H1 (cell line): ENCODE results near the gene WDR38.

Source experiments
- CHD2 ChIP-seq: IDR thresholded peaks from 2 replicates; pipeline ENCODE4 v1.6.1; 2012; ENCODE audit warnings: low read length, improper control_type of control experiment
- CREB1 ChIP-seq: IDR thresholded peaks from 2 replicates; pipeline ENCODE4 v1.6.1; 2012; ENCODE audit warnings: inconsistent platforms
- CTCF ChIP-seq, 3 experiments: IDR thresholded peaks; 1 replicate in 2 of 3; 2 replicates in 1 of 3; pipeline versions ENCODE4 v1.5.1 to v1.6.1; 2011; ENCODE audit warnings: low read length in 3 of 3, mild to moderate bottlenecking in 3 of 3, inconsistent platforms in 2 of 3, low read depth in 1 of 3, moderate library complexity in 1 of 3; ENCODE audit not compliant: insufficient read depth in 1 of 3; ENCODE audit errors: control extremely low read depth in 1 of 3
- POLR2A ChIP-seq, 2 experiments: IDR thresholded peaks; 1 replicate in 1 of 2; 2 replicates in 1 of 2; pipeline ENCODE4 v1.6.1; 2011; ENCODE audit warnings: low read depth in 2 of 2, low read length in 2 of 2, mild to moderate bottlenecking in 2 of 2; ENCODE audit errors: control extremely low read depth in 1 of 2

GRCh38 chr9:124831642-124832364 lies 21.5 kb upstream of the WDR38 start:
- TF ChIP-seq CTCF (IDR thresholded peaks at IDR 0.05; ENCODE audit: control extremely low read depth in 1 of 3, insufficient read depth in 1 of 3, low read depth in 1 of 3, low read length in 3 of 3) (no peak), CHD2 (no peak), POLR2A (IDR thresholded peaks at IDR 0.05; ENCODE audit: control extremely low read depth in 1 of 2, low read depth in 2 of 2, low read length in 2 of 2) (no peak), CREB1 (no peak)
